HL-60 (cell line): Measurements from ENCODE around the gene GAS6.

Source experiments
- DNase-seq, 2 experiments: peaks; one replicate each; pipeline ENCODE4 v3.0.0-alpha.2; 2010 to 2020; ENCODE audit warnings: low read depth in 1 of 2, low spot score in 1 of 2
- H3K27ac ChIP-seq: fragments of 250-450 bp; sonication (Bioruptor Pico); replicated peaks from 2 replicates; pipeline ENCODE4 v1.5.1; 2020; ENCODE audit warnings: mild to moderate bottlenecking, moderate library complexity
- H3K27me3 ChIP-seq: fragments of 250-450 bp; sonication (Bioruptor Pico); 2 replicates; pipeline ENCODE4 v1.5.1; 2021; ENCODE audit warnings: mild to moderate bottlenecking, moderate library complexity; ENCODE audit not compliant: insufficient read depth, poor library complexity, severe bottlenecking
- H3K4me3 ChIP-seq: replicated peaks from 2 replicates; pipeline ENCODE4 v1.5.1; 2011; ENCODE audit warnings: mild to moderate bottlenecking, control low read depth, low read length; ENCODE audit not compliant: insufficient read depth
- GABPA ChIP-seq: IDR thresholded peaks from 2 replicates; pipeline ENCODE4 v1.6.1; 2012; ENCODE audit warnings: low read depth
- POLR2AphosphoS5 ChIP-seq: IDR thresholded peaks from 2 replicates; pipeline ENCODE4 v1.6.1; 2012; ENCODE audit warnings: low read depth
- SPI1 ChIP-seq: IDR thresholded peaks from 2 replicates; pipeline ENCODE4 v1.6.1; 2012; ENCODE audit warnings: low read depth, mild to moderate bottlenecking, borderline replicate concordance
- TF ChIP-seq, protein P1 (sequence below): IDR thresholded peaks from 2 replicates; pipeline ENCODE4 v1.6.1; 2012; ENCODE audit warnings: low read depth; ENCODE audit not compliant: insufficient replicate concordance
- TF ChIP-seq, protein P2 (sequence below): IDR thresholded peaks from one replicate; pipeline ENCODE4 v1.5.1; 2011; ENCODE audit warnings: low read length, control low read depth, inconsistent platforms; ENCODE audit not compliant: insufficient read depth

Gene GAS6

DNA sequence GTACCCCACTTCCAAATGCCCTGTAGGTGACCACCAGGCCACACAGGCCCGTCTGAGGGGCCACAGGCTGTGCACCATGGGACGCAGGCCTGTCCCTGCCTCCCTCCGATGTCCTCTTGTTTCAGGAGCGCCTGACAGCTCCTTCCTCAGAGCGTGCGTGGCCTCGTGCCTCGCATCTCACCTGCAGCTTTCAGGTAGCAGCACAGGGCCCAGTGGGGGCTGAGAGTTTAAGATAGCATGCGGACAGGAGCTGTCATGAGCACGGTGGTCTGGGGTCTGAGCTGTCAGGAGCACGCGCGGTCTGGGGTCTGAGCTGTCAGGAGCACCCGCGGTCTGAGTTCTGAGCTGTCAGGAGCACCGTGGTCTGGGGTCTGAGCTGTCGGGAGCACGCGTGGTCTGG is 40.1 kb downstream of the GAS6 start:
- Histone ChIP-seq H3K27ac (no peak overlapping the region), H3K4me3 (no peak overlapping the region), H3K27me3 (no peaks in the 10 kb centered on the region)
- DNase-seq: no peak
- TF ChIP-seq POLR2AphosphoS5: no peak
- TF ChIP-seq SPI1: no peak
- no peak for TF ChIP-seq GABPA
- TF ChIP-seq, protein P1, sequence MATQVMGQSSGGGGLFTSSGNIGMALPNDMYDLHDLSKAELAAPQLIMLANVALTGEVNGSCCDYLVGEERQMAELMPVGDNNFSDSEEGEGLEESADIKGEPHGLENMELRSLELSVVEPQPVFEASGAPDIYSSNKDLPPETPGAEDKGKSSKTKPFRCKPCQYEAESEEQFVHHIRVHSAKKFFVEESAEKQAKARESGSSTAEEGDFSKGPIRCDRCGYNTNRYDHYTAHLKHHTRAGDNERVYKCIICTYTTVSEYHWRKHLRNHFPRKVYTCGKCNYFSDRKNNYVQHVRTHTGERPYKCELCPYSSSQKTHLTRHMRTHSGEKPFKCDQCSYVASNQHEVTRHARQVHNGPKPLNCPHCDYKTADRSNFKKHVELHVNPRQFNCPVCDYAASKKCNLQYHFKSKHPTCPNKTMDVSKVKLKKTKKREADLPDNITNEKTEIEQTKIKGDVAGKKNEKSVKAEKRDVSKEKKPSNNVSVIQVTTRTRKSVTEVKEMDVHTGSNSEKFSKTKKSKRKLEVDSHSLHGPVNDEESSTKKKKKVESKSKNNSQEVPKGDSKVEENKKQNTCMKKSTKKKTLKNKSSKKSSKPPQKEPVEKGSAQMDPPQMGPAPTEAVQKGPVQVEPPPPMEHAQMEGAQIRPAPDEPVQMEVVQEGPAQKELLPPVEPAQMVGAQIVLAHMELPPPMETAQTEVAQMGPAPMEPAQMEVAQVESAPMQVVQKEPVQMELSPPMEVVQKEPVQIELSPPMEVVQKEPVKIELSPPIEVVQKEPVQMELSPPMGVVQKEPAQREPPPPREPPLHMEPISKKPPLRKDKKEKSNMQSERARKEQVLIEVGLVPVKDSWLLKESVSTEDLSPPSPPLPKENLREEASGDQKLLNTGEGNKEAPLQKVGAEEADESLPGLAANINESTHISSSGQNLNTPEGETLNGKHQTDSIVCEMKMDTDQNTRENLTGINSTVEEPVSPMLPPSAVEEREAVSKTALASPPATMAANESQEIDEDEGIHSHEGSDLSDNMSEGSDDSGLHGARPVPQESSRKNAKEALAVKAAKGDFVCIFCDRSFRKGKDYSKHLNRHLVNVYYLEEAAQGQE: no peak
- TF ChIP-seq, protein P2, sequence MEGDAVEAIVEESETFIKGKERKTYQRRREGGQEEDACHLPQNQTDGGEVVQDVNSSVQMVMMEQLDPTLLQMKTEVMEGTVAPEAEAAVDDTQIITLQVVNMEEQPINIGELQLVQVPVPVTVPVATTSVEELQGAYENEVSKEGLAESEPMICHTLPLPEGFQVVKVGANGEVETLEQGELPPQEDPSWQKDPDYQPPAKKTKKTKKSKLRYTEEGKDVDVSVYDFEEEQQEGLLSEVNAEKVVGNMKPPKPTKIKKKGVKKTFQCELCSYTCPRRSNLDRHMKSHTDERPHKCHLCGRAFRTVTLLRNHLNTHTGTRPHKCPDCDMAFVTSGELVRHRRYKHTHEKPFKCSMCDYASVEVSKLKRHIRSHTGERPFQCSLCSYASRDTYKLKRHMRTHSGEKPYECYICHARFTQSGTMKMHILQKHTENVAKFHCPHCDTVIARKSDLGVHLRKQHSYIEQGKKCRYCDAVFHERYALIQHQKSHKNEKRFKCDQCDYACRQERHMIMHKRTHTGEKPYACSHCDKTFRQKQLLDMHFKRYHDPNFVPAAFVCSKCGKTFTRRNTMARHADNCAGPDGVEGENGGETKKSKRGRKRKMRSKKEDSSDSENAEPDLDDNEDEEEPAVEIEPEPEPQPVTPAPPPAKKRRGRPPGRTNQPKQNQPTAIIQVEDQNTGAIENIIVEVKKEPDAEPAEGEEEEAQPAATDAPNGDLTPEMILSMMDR: no peak

- TF ChIP-seq POLR2AphosphoS5 (no peak), SPI1 (no peak)
- TF ChIP-seq, protein P1: no peak
- Histone ChIP-seq H3K27ac (no peak overlapping the region), H3K4me3 (no peak overlapping the region), H3K27me3 (no peaks in the 10 kb centered on the region)
- DNase-seq: no peak
Observed at GRCh38 chr13:113822956-113823744, 40.7 kb downstream of the GAS6 start.

DNA sequence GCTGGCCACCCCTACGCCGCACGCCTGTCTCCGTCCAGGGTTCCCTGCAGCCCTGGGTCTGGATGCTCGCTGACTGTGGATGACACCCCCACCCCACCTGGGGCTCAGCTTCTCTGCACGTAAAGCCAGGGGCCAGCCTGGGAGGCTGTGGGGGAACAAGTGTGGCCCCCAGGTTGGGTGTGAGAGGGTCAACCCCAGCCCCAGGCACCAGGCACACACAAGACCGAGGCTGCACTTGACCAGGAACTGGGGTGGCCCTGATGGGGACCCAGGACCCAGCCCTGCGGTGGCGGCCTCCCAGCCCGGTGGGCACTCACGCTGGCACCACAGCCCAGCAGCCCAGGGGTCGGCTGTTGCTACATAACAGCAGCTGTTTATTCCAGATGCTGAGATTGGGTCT is 41.6 kb downstream of the GAS6 start:
- no peaks in the 10 kb centered on the region for H3K27me3 ChIP-seq
- DNase-seq: no peak
- H3K27ac ChIP-seq: no peak overlapping the region
- TF ChIP-seq GABPA: no peak
- TF ChIP-seq, protein P2: no peak
- TF ChIP-seq POLR2AphosphoS5: no peak
- TF ChIP-seq, protein P1: no peak
- TF ChIP-seq SPI1: no peak
- no peak overlapping the region for H3K4me3 ChIP-seq
